ENCODE data around the gene SH3BGRL3. TPM values are rescaled to one million over a fixed set of nuclear protein-coding genes. Genes with fewer than 3 reads are reported as not detected.

The SH3BGRL3 gene
- total RNA-seq, 4 donors from 2014 or later: 10.3 to 16.9 (median 13.1) TPM

- ATAC-seq (peak; percentile 88 to 91), DNase-seq (peak; percentile 80 to 84)
- in situ Hi-C loops (cut with MboI; ENCODE audit: low sequenced_read_pairs in 4 of 4) (no loop called here), intact Hi-C loops (cut with DNase I; ENCODE audit: low total_unique reads) (no loop called here)
- H3K27me3 ChIP-seq: no peaks in the 10 kb centered on the region
- peak overlapping the region in 3 of 4 donors; percentile 24 to 60 (median 39) for H3K4me3 ChIP-seq
- peaks cover 0 to 52% of the 10 kb centered on the region in 2 donors for H3K36me3 ChIP-seq
- H3K27ac ChIP-seq: peak overlapping the region; percentile 89 to 96 (median 94)
- peaks cover 39 to 50% of the 10 kb centered on the region in 2 donors for H3K4me1 ChIP-seq
- no peaks in the 10 kb centered on the region for H3K9me3 ChIP-seq
- TF ChIP-seq POLR2A (IDR thresholded peaks at IDR 0.05): peak in 1 of 2 donors; percentile 27
- TF ChIP-seq, protein P1, sequence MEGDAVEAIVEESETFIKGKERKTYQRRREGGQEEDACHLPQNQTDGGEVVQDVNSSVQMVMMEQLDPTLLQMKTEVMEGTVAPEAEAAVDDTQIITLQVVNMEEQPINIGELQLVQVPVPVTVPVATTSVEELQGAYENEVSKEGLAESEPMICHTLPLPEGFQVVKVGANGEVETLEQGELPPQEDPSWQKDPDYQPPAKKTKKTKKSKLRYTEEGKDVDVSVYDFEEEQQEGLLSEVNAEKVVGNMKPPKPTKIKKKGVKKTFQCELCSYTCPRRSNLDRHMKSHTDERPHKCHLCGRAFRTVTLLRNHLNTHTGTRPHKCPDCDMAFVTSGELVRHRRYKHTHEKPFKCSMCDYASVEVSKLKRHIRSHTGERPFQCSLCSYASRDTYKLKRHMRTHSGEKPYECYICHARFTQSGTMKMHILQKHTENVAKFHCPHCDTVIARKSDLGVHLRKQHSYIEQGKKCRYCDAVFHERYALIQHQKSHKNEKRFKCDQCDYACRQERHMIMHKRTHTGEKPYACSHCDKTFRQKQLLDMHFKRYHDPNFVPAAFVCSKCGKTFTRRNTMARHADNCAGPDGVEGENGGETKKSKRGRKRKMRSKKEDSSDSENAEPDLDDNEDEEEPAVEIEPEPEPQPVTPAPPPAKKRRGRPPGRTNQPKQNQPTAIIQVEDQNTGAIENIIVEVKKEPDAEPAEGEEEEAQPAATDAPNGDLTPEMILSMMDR (IDR thresholded peaks at IDR 0.05 in 4 of 5, conservative IDR thresholded peaks at IDR 0.05 in 1 of 5): no peak
These were observed 22.7 kb upstream of the SH3BGRL3 start for GRCh38 chr1:26257222-26257621.

DNA sequence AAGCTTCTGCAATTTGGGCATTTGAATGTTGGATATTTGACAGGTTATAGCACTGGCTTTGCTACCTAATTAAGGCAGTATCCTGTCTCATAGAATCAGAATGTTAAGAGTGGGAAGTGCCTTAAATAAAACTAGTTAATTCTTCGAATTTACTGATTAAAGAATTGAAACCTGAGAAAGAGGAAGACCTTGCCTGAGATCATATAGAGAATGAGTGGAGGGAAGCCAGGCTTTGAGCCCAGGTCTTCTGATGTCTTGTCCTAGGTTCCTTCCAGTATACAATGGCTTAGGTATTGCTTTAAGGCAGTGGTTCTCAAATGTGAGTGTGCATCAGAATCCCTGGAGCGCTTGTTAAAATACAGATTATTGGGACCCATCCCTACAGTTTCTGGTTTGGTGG is 20.9 kb upstream of the SH3BGRL3 start:
- Histone ChIP-seq H3K9me3 (no peaks in the 10 kb centered on the region), H3K4me3 (no peak overlapping the region), H3K4me1 (peaks cover 35 to 38% of the 10 kb centered on the region in 2 donors), H3K27me3 (no peaks in the 10 kb centered on the region), H3K27ac (peak overlapping the region; percentile 89 to 96 (median 94)), H3K36me3 (peaks cover 0 to 70% of the 10 kb centered on the region in 2 donors)
- no peak for DNase-seq
- in situ Hi-C loops (cut with MboI; ENCODE audit: low sequenced_read_pairs in 4 of 4) (no loop called here), intact Hi-C loops (cut with DNase I; ENCODE audit: low total_unique reads) (loop anchor here (2.0 kb wide), 1 partner anchor 16 kb away; no protein-coding TSS in a partner anchor)
- ATAC-seq: no peak
- no peak for TF ChIP-seq POLR2A (IDR thresholded peaks at IDR 0.05)
- TF ChIP-seq, protein P1 (IDR thresholded peaks at IDR 0.05 in 4 of 5, conservative IDR thresholded peaks at IDR 0.05 in 1 of 5): no peak

- H3K4me3 ChIP-seq: no peak overlapping the region
- ATAC-seq (no peak), DNase-seq (no peak)
- H3K4me1 ChIP-seq: peaks cover 32 to 36% of the 10 kb centered on the region in 2 donors
- H3K9me3 ChIP-seq: no peaks in the 10 kb centered on the region
- H3K27ac ChIP-seq: peak overlapping the region; percentile 89 to 96 (median 94)
- intact Hi-C loops (cut with DNase I; ENCODE audit: low total_unique reads) (loop anchor here (2.0 kb wide), 1 partner anchor 15 kb away; no protein-coding TSS in a partner anchor), in situ Hi-C loops (cut with MboI; ENCODE audit: low sequenced_read_pairs in 4 of 4) (no loop called here)
- no peaks in the 10 kb centered on the region for H3K27me3 ChIP-seq
- no peak for TF ChIP-seq POLR2A (IDR thresholded peaks at IDR 0.05)
- TF ChIP-seq, protein P1 (IDR thresholded peaks at IDR 0.05 in 4 of 5, conservative IDR thresholded peaks at IDR 0.05 in 1 of 5): no peak
- peaks cover 0 to 75% of the 10 kb centered on the region in 2 donors for H3K36me3 ChIP-seq
These were observed 20.3 kb upstream of the SH3BGRL3 start for GRCh38 chr1:26259578-26259977.

DNA sequence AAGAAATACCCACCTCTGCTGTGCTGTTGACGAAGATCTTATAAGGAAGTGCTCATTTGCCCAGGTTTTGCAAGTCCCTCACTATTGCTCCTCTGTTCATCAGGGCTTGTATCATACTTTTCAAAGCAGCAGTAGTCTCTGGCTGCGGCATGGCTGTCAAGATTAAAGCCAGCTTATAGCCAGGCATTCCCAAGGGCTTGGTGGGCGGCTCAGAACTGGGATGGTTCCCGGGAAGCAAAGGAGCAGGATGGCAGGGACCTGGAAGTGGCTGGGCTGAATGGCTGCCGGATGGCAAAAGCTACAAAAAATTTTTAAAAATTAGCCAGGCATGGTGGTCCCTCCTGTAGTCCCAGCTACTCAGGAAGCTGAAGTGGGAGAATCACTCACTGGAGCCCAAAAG is 16.7 kb upstream of the SH3BGRL3 start:
- ATAC-seq: no peak
- Histone ChIP-seq H3K4me1 (peaks cover 4 to 23% of the 10 kb centered on the region in 2 donors), H3K27me3 (no peaks in the 10 kb centered on the region), H3K36me3 (peaks cover 0 to 62% of the 10 kb centered on the region in 2 donors), H3K9me3 (no peaks in the 10 kb centered on the region), H3K27ac (peak overlapping the region; percentile 23 to 93 (median 30)), H3K4me3 (no peak overlapping the region)
- intact Hi-C loops (cut with DNase I; ENCODE audit: low total_unique reads) (no loop called here), in situ Hi-C loops (cut with MboI; ENCODE audit: low sequenced_read_pairs in 4 of 4) (no loop called here)
- no peak for DNase-seq
- TF ChIP-seq, protein P1 (IDR thresholded peaks at IDR 0.05 in 4 of 5, conservative IDR thresholded peaks at IDR 0.05 in 1 of 5): no peak
- no peak for TF ChIP-seq POLR2A (IDR thresholded peaks at IDR 0.05)

DNA sequence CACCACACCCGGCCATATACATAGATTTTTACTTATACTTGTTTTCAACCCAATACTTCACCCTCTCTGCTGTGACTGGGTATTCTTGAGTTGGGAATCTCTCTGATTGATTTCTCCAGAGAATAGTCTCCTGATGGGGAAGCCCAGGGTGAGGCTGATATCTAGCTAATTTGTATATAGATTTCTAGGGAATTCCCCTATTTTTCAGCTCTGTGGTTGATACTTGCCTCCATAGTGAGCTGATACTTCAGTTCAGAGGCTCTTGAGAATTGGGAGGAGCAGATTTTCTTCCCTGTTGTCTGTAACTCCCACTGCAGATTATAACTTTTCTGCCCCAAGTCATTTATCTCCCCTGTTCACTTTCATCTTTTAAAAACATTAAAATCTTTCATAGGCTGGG is 14.5 kb upstream of the SH3BGRL3 start:
- no peak for DNase-seq
- H3K9me3 ChIP-seq: no peaks in the 10 kb centered on the region
- intact Hi-C loops (cut with DNase I; ENCODE audit: low total_unique reads) (no loop called here), in situ Hi-C loops (cut with MboI; ENCODE audit: low sequenced_read_pairs in 4 of 4) (no loop called here)
- no peaks in the 10 kb centered on the region for H3K27me3 ChIP-seq
- H3K4me3 ChIP-seq: no peak overlapping the region
- H3K27ac ChIP-seq: peak overlapping the region; percentile 3 to 76 (median 40)
- H3K36me3 ChIP-seq: peaks cover 0 to 56% of the 10 kb centered on the region in 2 donors
- TF ChIP-seq, protein P1 (IDR thresholded peaks at IDR 0.05 in 4 of 5, conservative IDR thresholded peaks at IDR 0.05 in 1 of 5): no peak
- TF ChIP-seq POLR2A (IDR thresholded peaks at IDR 0.05): no peak
- no peak for ATAC-seq
- H3K4me1 ChIP-seq: peaks cover 7 to 27% of the 10 kb centered on the region in 2 donors

Measured in gastrocnemius medialis (tissue), 4 donors.